Activated naive CD4-positive, alpha-beta T cell treated with anti-CD3 and anti-CD28 coated beads, Interleukin-2, amount 10 ng/mL, durations not matched to agents 7 days and 5 days (primary cell): Measurements from ENCODE around the gene NEK5.
"Not testable (repeated sequence)": the region's sequence is repeated elsewhere in the genome, so short reads cannot be mapped to it uniquely, and the experiment has no call there.

ENCODE experiments used
- CTCF ChIA-PET: fragments of 350-600 bp; sonication (Branson Sonifier 250); formaldehyde crosslinking; loops from one replicate; lab custom pipeline; 2021; ENCODE audit warnings: antibody characterized with exemption; lab: Charles Lee
- DNase-seq: peaks from one replicate; pipeline ENCODE4 v3.0.0-alpha.2; 2020
- H3K27ac Mint-ChIP-seq: one replicate; pipeline ENCODE4 v1.8.0; 2021; ENCODE audit warnings: mild to moderate bottlenecking, moderate library complexity, mixed read lengths
- H3K27me3 Mint-ChIP-seq: one replicate; pipeline ENCODE4 v1.8.0; 2021; ENCODE audit warnings: mild to moderate bottlenecking, mixed read lengths
- H3K36me3 Mint-ChIP-seq: one replicate; pipeline ENCODE4 v1.8.0; 2021; ENCODE audit warnings: mixed read lengths
- H3K4me1 Mint-ChIP-seq: one replicate; pipeline ENCODE4 v1.8.0; 2021; ENCODE audit warnings: mixed read lengths
- H3K4me3 Mint-ChIP-seq: one replicate; pipeline ENCODE4 v1.8.0; 2021; ENCODE audit warnings: mild to moderate bottlenecking, moderate library complexity, mixed read lengths
- H3K9me3 Mint-ChIP-seq: one replicate; pipeline ENCODE4 v1.8.0; 2021; ENCODE audit warnings: mixed read lengths

Gene NEK5

DNA sequence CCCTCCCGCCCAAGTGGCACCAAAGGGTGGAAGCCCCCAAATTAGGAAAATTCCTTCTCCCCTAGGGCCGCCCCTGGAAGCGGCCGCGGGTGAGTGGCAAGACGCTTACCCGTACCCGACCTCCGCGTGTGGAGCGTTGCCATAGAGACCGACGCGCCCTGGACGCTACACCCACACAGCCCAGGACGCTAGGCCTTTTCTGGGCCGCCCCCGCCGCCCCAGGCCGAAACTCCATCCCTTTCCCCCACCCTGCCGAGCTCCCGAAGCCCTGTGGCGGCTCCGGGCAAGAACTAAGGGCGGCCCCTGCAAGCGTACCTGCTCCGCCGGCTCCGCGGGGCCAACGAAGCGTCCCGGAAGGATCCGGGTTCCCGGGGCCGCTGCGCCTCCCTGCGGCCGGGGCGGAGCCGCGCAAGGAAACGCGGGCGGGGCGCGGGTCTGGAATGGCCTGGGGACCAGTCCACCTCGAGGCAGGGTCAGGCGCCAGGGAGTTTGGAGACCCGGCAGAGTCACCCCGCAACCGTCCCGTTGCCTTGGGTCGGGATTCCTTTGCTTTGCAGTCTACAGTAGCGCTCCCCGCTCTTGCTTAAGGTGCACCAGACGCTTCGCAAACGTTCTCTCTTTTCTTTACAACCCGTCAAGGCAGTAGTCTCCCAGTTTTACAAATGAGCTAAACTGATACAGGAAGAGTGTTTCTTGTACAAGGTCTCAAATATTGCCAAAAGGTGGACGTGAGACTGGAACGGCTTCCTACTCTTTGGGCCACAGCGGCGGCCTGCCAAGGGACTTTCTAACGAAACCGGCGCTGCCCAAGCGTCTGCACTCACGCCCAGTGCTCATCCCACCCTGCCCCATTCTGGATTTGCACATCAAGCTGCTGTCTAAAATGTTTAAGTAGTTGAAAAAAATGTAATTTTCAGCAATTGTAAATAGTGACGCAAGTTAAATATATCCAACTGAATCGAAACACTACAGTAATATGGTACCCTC lies at the start of gene NEK5:
Gene NEK5, minus strand, starts transcription at position 360 of the 987 bp plus-strand sequence. CDS start 1,591 bp downstream, outside the sequence.
- Mint-ChIP-seq H3K27me3 (peaks cover 25% of the 10 kb centered on the region), H3K9me3 (no peaks in the 10 kb centered on the region), H3K27ac (no peak within 1 kb of the TSS), H3K4me1 (peaks cover 23% of the 10 kb centered on the region), H3K36me3 (peaks cover 2% of the 10 kb centered on the region), H3K4me3 (peak within 1 kb of the TSS; percentile 75)
- DNase-seq = peak; percentile 72
- CTCF ChIA-PET = interaction anchor here (0.7 to 3.9 kb wide), 12 partner anchors 56 to 320 kb away, joined by 3 to 37 read pairs (median 4); no protein-coding TSS in a partner anchor

DNA sequence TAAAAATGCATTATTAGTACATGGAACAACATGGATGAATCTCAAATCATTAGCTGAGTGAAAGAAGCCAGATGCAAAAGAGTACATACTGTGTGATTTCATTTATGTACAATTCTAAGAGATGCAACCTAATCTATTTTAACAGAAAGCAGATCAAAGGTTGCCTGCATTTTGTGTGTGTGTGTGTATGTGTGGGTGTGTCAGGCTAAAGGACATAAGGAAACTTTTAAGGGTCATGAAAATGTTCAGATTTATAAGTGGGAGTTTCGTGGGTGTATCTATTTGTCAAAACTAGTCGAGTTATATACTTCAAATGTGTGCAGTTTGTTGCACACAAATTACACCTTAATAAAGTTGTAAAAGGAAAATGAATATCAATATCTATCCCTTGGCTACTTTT lies 48.4 kb upstream of the NEK5 start:
- Mint-ChIP-seq H3K27ac (no peak overlapping the region), H3K9me3 (no peaks in the 10 kb centered on the region), H3K36me3 (peaks cover 45% of the 10 kb centered on the region), H3K27me3 (no peaks in the 10 kb centered on the region), H3K4me1 (peaks cover 10% of the 10 kb centered on the region), H3K4me3 (no peak overlapping the region)
- no peak for DNase-seq
- CTCF ChIA-PET = interaction anchor here (0.7 kb wide), 1 partner anchor 10 kb away, joined by 3 read pairs; no protein-coding TSS in a partner anchor

GRCh38 chr13:52173970-52174369 lies 45.1 kb upstream of the NEK5 start:
- H3K36me3 Mint-ChIP-seq = peaks cover 35% of the 10 kb centered on the region
- CTCF ChIA-PET = interaction anchor here (1.2 to 1.6 kb wide), 2 partner anchors 276 to 359 kb away, joined by 3 to 5 read pairs; partner anchors contain the start of gene VPS36
- not testable (repeated sequence) for H3K27ac Mint-ChIP-seq, H3K27me3 Mint-ChIP-seq, H3K9me3 Mint-ChIP-seq, DNase-seq, H3K4me3 Mint-ChIP-seq, H3K4me1 Mint-ChIP-seq

GRCh38 chr13:52173373-52173772 lies 44.5 kb upstream of the NEK5 start:
- H3K36me3 Mint-ChIP-seq = peaks cover 34% of the 10 kb centered on the region
- no peaks in the 10 kb centered on the region for H3K9me3 Mint-ChIP-seq
- H3K4me1 Mint-ChIP-seq = peaks cover 7% of the 10 kb centered on the region
- CTCF ChIA-PET = interaction anchor here (0.6 to 1.2 kb wide), 3 partner anchors 16 to 358 kb away, joined by 3 to 5 read pairs (median 4); partner anchors contain the start of gene VPS36
- no peak overlapping the region for H3K4me3 Mint-ChIP-seq
- H3K27me3 Mint-ChIP-seq = no peaks in the 10 kb centered on the region
- no peak overlapping the region for H3K27ac Mint-ChIP-seq
- DNase-seq = no peak

DNA sequence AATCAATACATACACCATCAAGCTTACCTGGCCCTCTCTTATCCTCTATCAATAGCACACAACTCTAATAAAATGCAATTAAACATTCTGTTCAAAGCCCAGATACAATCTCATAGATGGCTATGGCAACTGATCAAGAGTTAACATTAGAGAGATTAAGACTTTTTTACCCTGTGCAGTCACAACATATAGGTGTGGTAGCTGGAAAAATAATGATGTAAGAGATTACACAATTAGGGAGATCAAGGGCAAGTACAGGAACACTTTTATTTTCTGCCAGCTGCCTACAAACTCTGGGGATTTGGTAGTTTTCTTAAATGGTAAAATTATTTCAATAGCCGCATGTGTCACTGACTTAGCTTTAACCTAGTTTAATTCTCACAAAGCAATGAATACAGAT lies 42.8 kb upstream of the NEK5 start:
- H3K27ac Mint-ChIP-seq, H3K4me1 Mint-ChIP-seq, H3K4me3 Mint-ChIP-seq, DNase-seq, H3K27me3 Mint-ChIP-seq, CTCF ChIA-PET, H3K9me3 Mint-ChIP-seq: not testable (repeated sequence)
- peaks cover 31% of the 10 kb centered on the region for H3K36me3 Mint-ChIP-seq

DNA sequence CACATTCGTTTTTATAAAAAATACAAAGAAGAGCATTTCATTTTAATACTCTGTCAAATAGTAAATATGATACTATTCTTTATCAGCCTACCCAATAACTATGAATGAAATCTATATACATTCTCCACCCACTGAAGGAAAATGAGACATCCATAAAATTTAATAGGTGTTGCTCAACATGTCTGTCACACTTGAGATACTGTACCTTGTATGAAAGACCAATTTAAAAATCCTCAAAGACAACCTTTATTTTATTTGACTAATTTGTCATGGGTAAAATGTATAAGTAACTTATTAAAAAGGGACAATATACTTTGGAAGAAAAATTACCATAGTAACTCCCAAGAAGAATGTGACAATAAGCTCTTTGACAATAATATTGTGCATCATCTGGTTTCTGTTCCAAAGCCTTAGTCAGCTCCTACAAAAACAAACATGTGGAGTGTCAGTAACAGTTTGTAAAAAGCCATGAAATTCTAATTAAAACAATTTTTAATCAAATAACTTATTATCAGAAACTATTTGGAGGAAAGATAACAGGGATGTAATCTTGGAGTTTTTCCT lies 42.0 kb upstream of the NEK5 start:
- H3K9me3 Mint-ChIP-seq, H3K27me3 Mint-ChIP-seq, CTCF ChIA-PET, H3K4me1 Mint-ChIP-seq, H3K4me3 Mint-ChIP-seq, H3K27ac Mint-ChIP-seq, DNase-seq: not testable (repeated sequence)
- peaks cover 32% of the 10 kb centered on the region for H3K36me3 Mint-ChIP-seq

- DNase-seq = no peak
- CTCF ChIA-PET = no interaction called here
- Mint-ChIP-seq H3K4me3 (no peak overlapping the region), H3K27me3 (no peaks in the 10 kb centered on the region), H3K36me3 (peaks cover 30% of the 10 kb centered on the region), H3K9me3 (no peaks in the 10 kb centered on the region), H3K4me1 (peaks cover 7% of the 10 kb centered on the region), H3K27ac (no peak overlapping the region)
These were observed 41.0 kb upstream of the NEK5 start for GRCh38 chr13:52169839-52170238.

DNA sequence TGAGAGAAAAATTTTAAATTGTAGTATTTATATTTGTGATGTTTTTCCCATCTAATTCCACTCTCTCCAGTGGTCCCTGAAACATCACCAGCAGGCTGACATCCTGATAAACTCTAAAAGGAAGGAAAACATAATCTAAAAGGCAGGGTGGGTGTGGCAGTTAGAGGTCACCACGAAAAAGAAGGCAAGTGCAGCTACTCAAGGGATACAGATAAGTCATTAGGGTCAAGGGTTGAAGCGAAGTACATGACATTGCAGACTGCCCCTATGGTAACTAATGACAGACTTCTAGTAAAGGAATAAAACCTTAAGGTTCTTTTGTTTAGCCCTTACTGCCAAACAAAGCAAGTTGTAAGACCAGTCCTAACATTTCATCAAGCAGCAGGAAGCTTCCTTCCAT lies 36.5 kb upstream of the NEK5 start:
- H3K4me3 Mint-ChIP-seq = no peak overlapping the region
- no peaks in the 10 kb centered on the region for H3K9me3 Mint-ChIP-seq
- H3K36me3 Mint-ChIP-seq = peaks cover 9% of the 10 kb centered on the region
- H3K27ac Mint-ChIP-seq = no peak overlapping the region
- CTCF ChIA-PET = no interaction called here
- no peak for DNase-seq
- H3K4me1 Mint-ChIP-seq = peaks cover 20% of the 10 kb centered on the region
- H3K27me3 Mint-ChIP-seq = no peaks in the 10 kb centered on the region

- Mint-ChIP-seq H3K4me1 (peaks cover 23% of the 10 kb centered on the region), H3K9me3 (no peaks in the 10 kb centered on the region), H3K27me3 (peaks cover 1% of the 10 kb centered on the region), H3K4me3 (no peak overlapping the region), H3K27ac (no peak overlapping the region), H3K36me3 (peaks cover 7% of the 10 kb centered on the region)
- no peak for DNase-seq
- CTCF ChIA-PET = no interaction called here
These were observed 36.1 kb upstream of the NEK5 start for GRCh38 chr13:52164989-52165388.

DNA sequence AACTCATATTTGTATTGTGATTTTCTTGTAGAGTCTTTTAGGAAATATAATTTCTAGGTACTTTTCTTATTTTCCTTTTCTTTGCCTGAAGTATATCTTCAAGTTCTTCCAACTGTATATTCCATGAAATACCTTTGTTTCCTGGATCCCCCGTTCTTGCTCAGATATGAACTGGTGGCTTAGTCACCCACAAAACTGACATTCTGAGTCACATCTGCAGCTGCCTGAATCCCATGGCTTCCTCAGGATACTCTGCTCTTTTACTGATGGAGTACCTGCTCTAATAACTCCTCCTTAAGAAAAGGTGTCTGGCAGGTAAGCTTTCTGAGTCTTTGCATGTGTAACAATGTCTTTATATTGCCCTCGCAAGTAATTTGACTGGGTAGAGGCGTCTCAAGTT lies 35.0 kb upstream of the NEK5 start:
- not testable (repeated sequence) for H3K27me3 Mint-ChIP-seq, DNase-seq, H3K9me3 Mint-ChIP-seq, H3K4me3 Mint-ChIP-seq, H3K36me3 Mint-ChIP-seq, H3K27ac Mint-ChIP-seq
- peaks cover 30% of the 10 kb centered on the region for H3K4me1 Mint-ChIP-seq
- CTCF ChIA-PET = interaction anchor here (0.7 kb wide), 1 partner anchor 13 kb away, joined by 3 read pairs; no protein-coding TSS in a partner anchor

GRCh38 chr13:52162279-52163101 lies 33.6 kb upstream of the NEK5 start:
- DNase-seq = no peak
- CTCF ChIA-PET = no interaction called here
- Mint-ChIP-seq H3K4me3 (no peak overlapping the region), H3K27ac (no peak overlapping the region), H3K9me3 (no peaks in the 10 kb centered on the region), H3K4me1 (peaks cover 42% of the 10 kb centered on the region), H3K27me3 (peaks cover 11% of the 10 kb centered on the region), H3K36me3 (peaks cover 9% of the 10 kb centered on the region)

GRCh38 chr13:52161181-52161646 lies 32.3 kb upstream of the NEK5 start:
- DNase-seq = no peak
- Mint-ChIP-seq H3K27me3 (peaks cover 14% of the 10 kb centered on the region), H3K36me3 (peaks cover 8% of the 10 kb centered on the region), H3K4me3 (no peak overlapping the region), H3K4me1 (peaks cover 53% of the 10 kb centered on the region), H3K27ac (no peak overlapping the region), H3K9me3 (no peaks in the 10 kb centered on the region)
- CTCF ChIA-PET = no interaction called here

GRCh38 chr13:52160506-52160905 lies 31.6 kb upstream of the NEK5 start:
- CTCF ChIA-PET = no interaction called here
- Mint-ChIP-seq H3K9me3 (no peaks in the 10 kb centered on the region), H3K4me1 (peaks cover 53% of the 10 kb centered on the region), H3K27ac (no peak overlapping the region), H3K4me3 (peak overlapping the region; percentile 11), H3K27me3 (peaks cover 14% of the 10 kb centered on the region), H3K36me3 (peaks cover 7% of the 10 kb centered on the region)
- DNase-seq = no peak

- CTCF ChIA-PET = no interaction called here
These were observed 31.2 kb upstream of the NEK5 start for GRCh38 chr13:52160053-52160452.

More at GRCh38 chr13:52160053-52160452, 31.2 kb upstream of the NEK5 start:
- peak overlapping the region; percentile 83 for H3K27ac Mint-ChIP-seq
- peak overlapping the region; percentile 83 for H3K4me3 Mint-ChIP-seq
- no peak for DNase-seq
- peaks cover 7% of the 10 kb centered on the region for H3K36me3 Mint-ChIP-seq
- H3K27me3 Mint-ChIP-seq = peaks cover 14% of the 10 kb centered on the region
- peaks cover 53% of the 10 kb centered on the region for H3K4me1 Mint-ChIP-seq
- no peaks in the 10 kb centered on the region for H3K9me3 Mint-ChIP-seq
